SK-N-MC (cell line): Measurements from ENCODE around the gene PODNL1.

Experiments used
- EZH2 ChIP-seq: fragments of 200-600 bp; sonication (generic); IDR thresholded peaks from one replicate; pipeline ENCODE4 v1.6.1; 2017; ENCODE audit warnings: antibody characterized with exemption
- FOXP2 ChIP-seq: optimal IDR thresholded peaks from 2 replicates; pipeline ENCODE3; 2011; ENCODE audit warnings: mild to moderate bottlenecking, moderate library complexity; ENCODE audit not compliant: insufficient read depth; ENCODE audit errors: extremely low read length, control extremely low read depth
- POLR2AphosphoS5 ChIP-seq: IDR thresholded peaks from 2 replicates; pipeline ENCODE4 v1.6.1; 2012; ENCODE audit warnings: mild to moderate bottlenecking, low read depth, low read length, borderline replicate concordance

DNA sequence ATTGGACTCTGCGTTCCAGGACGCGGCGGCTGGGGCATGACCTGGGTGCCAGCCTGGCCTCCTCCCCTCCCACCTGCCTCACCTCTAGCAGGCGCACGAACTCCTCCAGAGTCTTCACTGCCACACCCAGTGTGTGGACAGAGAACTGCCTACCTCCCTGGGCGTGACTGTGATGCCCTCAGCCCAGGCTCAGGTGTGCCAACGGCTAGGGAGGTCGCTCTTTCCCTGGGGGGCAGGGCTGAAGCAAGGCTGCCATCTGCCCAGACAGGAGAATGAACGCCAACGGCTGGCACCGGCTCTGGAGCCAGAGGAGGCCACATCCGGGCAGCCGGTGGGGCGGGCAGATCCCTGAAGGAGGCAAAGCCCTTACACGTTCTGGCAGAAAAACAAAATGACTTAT is 49.9 kb downstream of the PODNL1 start:
- TF ChIP-seq POLR2AphosphoS5 (no peak), EZH2 (no peak), FOXP2 (no peak)
